Endothelial cell of umbilical vein (primary cell): ENCODE results near the gene TMEM161A. TPM values are rescaled to one million over a fixed set of nuclear protein-coding genes. Genes with fewer than 3 reads are reported as not detected.

Experiments used
- BruUV-seq: library from RNA; stranded (reverse); fragments of 400-500 nt; replicated peaks from 2 replicates; lab custom pipeline; 2021; lab: Mats Ljungman, UMichigan
- CTCF ChIA-PET: fragments of 300-600, 350-600 bp; sonication (Branson Sonifier 250); formaldehyde crosslinking; loops from one replicate; lab custom pipeline; 2021; ENCODE audit warnings: antibody characterized with exemption, inconsistent platforms; lab: Charles Lee
- POLR2A ChIA-PET: fragments of 300-600, 350-600 bp; sonication (Branson Sonifier 250); formaldehyde crosslinking; loops from one replicate; lab custom pipeline; 2021; ENCODE audit warnings: antibody characterized with exemption, inconsistent platforms; lab: Charles Lee
- DNase-seq: peaks from one replicate; pipeline ENCODE4 v3.0.0-alpha.2; 2011; ENCODE audit warnings: low read depth, low spot score
- FAIRE-seq: peaks from 2 replicates; lab custom pipeline; 2011; peaks lifted over from hg19 to GRCh38; lab: Jason Lieb, UNC
- H2AFZ ChIP-seq: 2 replicates; pipeline ENCODE4 v1.6.0; 2012; ENCODE audit warnings: low read depth, low read length, control low read depth, inconsistent platforms
- H3K27ac ChIP-seq: 2 replicates; pipeline ENCODE4 v1.5.1; 2011; ENCODE audit warnings: low read depth, mild to moderate bottlenecking, control low read depth, low read length, moderate library complexity; ENCODE audit not compliant: insufficient read depth
- H3K27me3 ChIP-seq, 2 experiments: 2 replicates each; pipeline versions ENCODE4 v1.6.0 to v1.6.1; 2011; ENCODE audit warnings: low read length in 2 of 2, mixed read lengths in 1 of 2; ENCODE audit not compliant: control insufficient read depth in 2 of 2, insufficient read depth in 2 of 2
- H3K36me3 ChIP-seq, 2 experiments: 2 replicates in 1 of 2; 3 replicates in 1 of 2; pipeline ENCODE4 v1.5.1; 2011; ENCODE audit warnings: low read length in 2 of 2, mild to moderate bottlenecking in 1 of 2, moderate library complexity in 1 of 2; ENCODE audit not compliant: control insufficient read depth in 2 of 2, insufficient read depth in 2 of 2; ENCODE audit errors: extremely low read depth in 1 of 2
- H3K4me1 ChIP-seq: 3 replicates; pipeline ENCODE4 v1.5.1; 2011; ENCODE audit warnings: mild to moderate bottlenecking, low read length; ENCODE audit not compliant: control insufficient read depth, insufficient read depth; ENCODE audit errors: extremely low read depth
- H3K4me2 ChIP-seq: 2 replicates; pipeline ENCODE4 v1.6.1; 2011; ENCODE audit warnings: low read length, control low read depth, mixed read lengths; ENCODE audit not compliant: insufficient read depth
- H3K4me3 ChIP-seq, 3 experiments: fragments of 200-600 bp in 1 of 3; sonication (generic), shearing (Covaris generic) in 1 of 3; replicated peaks in 1 of 3; 2 replicates each; pipeline ENCODE4 v1.5.1; 2011 to 2016; ENCODE audit warnings: control low read depth in 3 of 3, low read length in 3 of 3, mild to moderate bottlenecking in 2 of 3, inconsistent platforms in 1 of 3, low read depth in 1 of 3, moderate library complexity in 1 of 3; ENCODE audit not compliant: insufficient read depth in 1 of 3
- H3K79me2 ChIP-seq: 2 replicates; pipeline ENCODE4 v1.6.0; 2012; ENCODE audit warnings: low read length, inconsistent platforms; ENCODE audit not compliant: control insufficient read depth, insufficient read depth
- H3K9ac ChIP-seq: replicated peaks from 2 replicates; pipeline ENCODE3; 2011; ENCODE audit warnings: low read length, control low read depth; ENCODE audit not compliant: insufficient read depth; ENCODE audit errors: extremely low read depth
- H3K9me1 ChIP-seq: replicated peaks from 3 replicates; pipeline ENCODE4 v1.6.0; 2011; ENCODE audit warnings: mild to moderate bottlenecking, low read length; ENCODE audit not compliant: control insufficient read depth, insufficient read depth; ENCODE audit errors: extremely low read depth
- H3K9me3 ChIP-seq: replicated peaks from 2 replicates; pipeline ENCODE4 v1.5.1; 2012; ENCODE audit warnings: low read length, inconsistent platforms; ENCODE audit not compliant: control insufficient read depth, insufficient read depth
- H4K20me1 ChIP-seq: replicated peaks from 2 replicates; pipeline ENCODE3; 2011; ENCODE audit warnings: mild to moderate bottlenecking, low read length; ENCODE audit not compliant: control insufficient read depth, insufficient read depth; ENCODE audit errors: extremely low read depth
- CTCF ChIP-seq, 2 donors: IDR thresholded peaks; 1 replicate in 1 of 2; 2 replicates in 1 of 2; pipeline ENCODE4 v1.5.1; 2011; ENCODE audit warnings: low read length in 2 of 2, mild to moderate bottlenecking in 2 of 2, moderate library complexity in 2 of 2, control low read depth in 1 of 2, inconsistent platforms in 1 of 2, low read depth in 1 of 2; ENCODE audit not compliant: insufficient read depth in 1 of 2; ENCODE audit errors: extremely low read depth in 1 of 2
- FOS ChIP-seq: IDR thresholded peaks from 2 replicates; pipeline ENCODE4 v1.6.1; 2011; ENCODE audit warnings: mild to moderate bottlenecking, low read length, moderate library complexity, borderline replicate concordance; ENCODE audit not compliant: insufficient read depth
- POLR2A ChIP-seq: IDR thresholded peaks from 2 replicates; pipeline ENCODE4 v1.6.1; 2012; ENCODE audit warnings: low read depth, mild to moderate bottlenecking, control low read depth, low read length
- POLR2AphosphoS5 ChIP-seq: IDR thresholded peaks from 2 replicates; pipeline ENCODE4 v1.6.1; 2012; ENCODE audit warnings: low read depth, mild to moderate bottlenecking, control low read depth, low read length, moderate library complexity; ENCODE audit not compliant: insufficient read depth
- dilution Hi-C: fragments of 300-500 bp; cut with MboI; formaldehyde crosslinking; loops from one replicate; pipeline ENCODE4 v1.15.0; 2019; ENCODE audit warnings: low sequenced_read_pairs; ENCODE audit not compliant: extremely low pct_ligation_motif_present
- intact Hi-C: fragments of 100-400 bp; cut with micrococcal nuclease; formaldehyde crosslinking; loops from one replicate; pipeline ENCODE4 v1.10.0; 2022
- polyA plus RNA-seq, 4 experiments: library from polyadenylated mRNA; depleted of rRNA in 3 of 4; stranded (reverse) in 3 of 4; unstranded in 1 of 4; fragments of >200 nt; gene quantifications; 2 replicates each; pipeline versions ENCODE4 v1.2.1 to v1.2.3, GENCODE V29; 2011 to 2012; ENCODE audit warnings: missing spikeins in 1 of 4
- total RNA-seq: library from RNA; stranded (reverse); gene quantifications from 2 replicates; pipeline ENCODE4 v1.2.3, GENCODE V29; 2021

TMEM161A gene
- total and polyA plus RNA-seq, 2 donors (not counting 3 experiments of a cell fraction or from before 2014, with no cell fraction given), result 24.1 to 54.9 TPM

- DNase-seq (peak; percentile 59), FAIRE-seq (peak; percentile 54)
- ChIA-PET POLR2A (no interaction called here), CTCF (interaction anchor here (0.5 to 3.9 kb wide), 17 partner anchors 10 to 344 kb away, joined by 3 to 23 read pairs (median 4); partner anchors contain the start of gene MEF2B)
- no peaks in the 10 kb centered on the region for H3K36me3 ChIP-seq
- H3K27ac ChIP-seq, result no peak overlapping the region
- no peak overlapping the region for H3K4me2 ChIP-seq
- no peaks in the 10 kb centered on the region for H4K20me1 ChIP-seq
- no peak overlapping the region for H3K4me3 ChIP-seq
- no peaks in the 10 kb centered on the region for H3K79me2 ChIP-seq
- dilution Hi-C loops, result no loop called here
- intact Hi-C loops, result loop anchor here (1.0 kb wide), 3 partner anchors 29 to 344 kb away; no protein-coding TSS in a partner anchor
- TF ChIP-seq FOS (no peak), CTCF (IDR thresholded peaks at IDR 0.05; ENCODE audit: extremely low read depth in 1 of 2, insufficient read depth in 1 of 2, low read depth in 1 of 2, low read length in 2 of 2) (peak; percentile 80 to 97), POLR2AphosphoS5 (no peak), POLR2A (no peak)
- H3K9me3 ChIP-seq, result no peaks in the 10 kb centered on the region
- no peaks in the 10 kb centered on the region for H3K4me1 ChIP-seq
- BruUV-seq, result no TSS peak
- H3K9ac ChIP-seq, result no peak overlapping the region
- H3K9me1 ChIP-seq, result no peaks in the 10 kb centered on the region
- H3K27me3 ChIP-seq, result no peaks in the 10 kb centered on the region
- H2AFZ ChIP-seq, result peak overlapping the region; percentile 99
Measured at GRCh38 chr19:19145684-19146608, 7.7 kb upstream of the TMEM161A start.
